Stimulated activated CD4-positive, alpha-beta T cell treated with anti-CD3 and anti-CD28 coated beads, TNF-alpha, amount 100 ng/mL, for 24 hours (primary cell): ENCODE measurements around the gene RAP1GAP2.
A peak's percentile ranks its signal among the peaks of the same experiment; 100 is the strongest.
"Not testable (repeated sequence)": the region's sequence is repeated elsewhere in the genome, so short reads cannot be mapped to it uniquely, and the experiment has no call there.

ENCODE experiments used
- DNase-seq, 3 experiments: peaks; one replicate each; pipeline ENCODE4 v3.0.0-alpha.2; 2020; ENCODE audit warnings: low read depth in 3 of 3

The RAP1GAP2 gene

GRCh38 chr17:2814481-2815341, 18.5 kb downstream of the RAP1GAP2 start:
- peak; percentile 72 to 84 (median 77) for DNase-seq

- no peak for DNase-seq
Measured at GRCh38 chr17:2815781-2816185, 19.5 kb downstream of the RAP1GAP2 start.

- DNase-seq: no peak
Measured at GRCh38 chr17:2816688-2817087, 20.4 kb downstream of the RAP1GAP2 start.

DNA sequence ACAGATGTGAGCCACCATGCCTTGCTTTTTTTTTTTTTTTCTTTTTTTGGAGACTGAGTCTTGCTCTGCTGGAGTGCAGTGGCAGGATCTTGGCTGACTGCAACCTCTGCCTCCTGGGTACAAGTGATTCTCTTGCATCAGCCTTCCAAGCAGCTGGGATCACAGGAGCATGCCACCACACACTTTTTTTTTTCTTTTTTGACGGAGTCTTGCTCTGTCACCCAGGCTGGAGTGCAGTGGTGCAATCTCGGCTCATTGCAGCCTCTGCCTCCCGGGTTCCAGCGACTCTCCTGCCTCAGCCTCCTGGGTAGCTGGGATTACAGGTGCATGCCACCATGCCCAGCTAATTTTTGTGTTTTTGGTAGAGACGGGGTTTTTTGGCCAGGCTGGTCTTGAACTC, 23.1 kb downstream of the RAP1GAP2 start:
- DNase-seq: not testable (repeated sequence)

DNA sequence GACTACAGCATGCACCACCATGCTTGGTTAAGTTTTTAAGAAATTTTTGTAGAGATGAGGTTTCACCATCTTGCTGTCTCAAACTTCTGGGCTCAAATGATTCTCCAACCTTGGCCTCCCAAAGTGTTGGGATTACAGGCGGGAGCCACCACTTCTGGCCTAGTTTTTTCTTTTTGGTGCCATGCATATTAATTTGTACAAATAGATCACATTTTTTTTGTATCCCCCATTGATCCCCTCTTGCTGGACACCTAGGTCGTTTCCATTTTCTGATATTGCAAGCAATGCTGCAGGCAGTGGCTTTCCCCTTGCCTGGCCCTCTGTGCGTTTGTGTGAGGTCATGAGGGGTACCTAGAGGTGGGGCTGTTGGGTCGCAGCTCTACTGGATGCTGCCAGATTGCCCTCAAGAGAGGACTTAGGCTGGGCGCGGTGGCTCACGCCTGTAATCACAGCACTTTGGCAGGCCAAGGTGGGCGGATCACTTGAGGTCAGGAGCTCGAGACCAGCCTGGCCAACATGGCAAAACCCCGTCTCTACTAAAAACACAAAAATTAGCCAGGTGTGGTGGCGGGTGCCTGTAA, 23.8 kb downstream of the RAP1GAP2 start:
- no peak for DNase-seq

- DNase-seq: no peak
Measured at GRCh38 chr17:2821868-2822267, 25.6 kb downstream of the RAP1GAP2 start.

DNA sequence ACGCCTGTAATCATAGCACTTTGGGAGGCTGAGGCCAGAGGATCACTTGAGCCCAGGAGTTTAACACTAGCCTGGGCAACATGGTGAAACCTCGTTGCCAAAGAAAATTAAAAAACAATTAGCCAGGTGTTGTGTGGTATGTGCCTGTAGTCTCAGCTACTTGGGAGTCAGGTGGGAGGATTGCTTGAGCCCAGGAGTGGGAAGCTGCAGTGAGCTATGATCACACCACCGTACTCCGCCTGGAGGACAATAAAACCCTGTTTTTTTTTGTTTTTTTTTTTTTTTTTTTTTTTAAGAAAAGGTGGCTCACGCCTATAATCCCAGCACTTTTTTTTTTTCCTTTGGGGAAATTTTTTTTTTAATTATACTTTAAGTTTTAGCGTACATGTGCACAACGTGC, 26.1 kb downstream of the RAP1GAP2 start:
- DNase-seq: no peak

- DNase-seq: no peak
Measured at GRCh38 chr17:2825253-2825970, 29.2 kb downstream of the RAP1GAP2 start.

GRCh38 chr17:2828397-2829038, 32.3 kb downstream of the RAP1GAP2 start:
- peak; percentile 60 to 78 (median 61) for DNase-seq

GRCh38 chr17:2830678-2831077, 34.4 kb downstream of the RAP1GAP2 start:
- DNase-seq: no peak

DNA sequence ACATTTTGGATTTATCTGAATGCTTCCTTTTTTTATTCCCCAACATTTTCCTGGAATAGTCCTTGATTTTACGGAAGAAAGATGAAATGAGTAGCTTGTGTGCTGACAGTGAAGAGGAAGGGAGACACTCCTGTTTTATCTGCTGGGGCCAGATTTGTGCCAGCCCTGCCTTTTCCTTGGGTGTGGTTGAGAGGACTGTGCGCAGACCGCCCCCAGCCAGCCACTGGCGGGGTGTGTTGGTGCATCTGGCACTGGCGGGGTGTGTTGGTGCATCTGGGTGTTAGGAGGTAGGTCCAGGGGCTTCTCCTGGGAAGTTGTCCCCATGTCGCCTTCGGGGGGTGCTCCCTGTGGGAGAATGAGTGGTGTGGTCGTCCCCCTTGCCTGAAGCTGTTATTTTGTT, 39.5 kb downstream of the RAP1GAP2 start:
- DNase-seq: no peak

GRCh38 chr17:2837147-2837561, 40.9 kb downstream of the RAP1GAP2 start:
- DNase-seq: peak; percentile 18 to 50 (median 22)

DNA sequence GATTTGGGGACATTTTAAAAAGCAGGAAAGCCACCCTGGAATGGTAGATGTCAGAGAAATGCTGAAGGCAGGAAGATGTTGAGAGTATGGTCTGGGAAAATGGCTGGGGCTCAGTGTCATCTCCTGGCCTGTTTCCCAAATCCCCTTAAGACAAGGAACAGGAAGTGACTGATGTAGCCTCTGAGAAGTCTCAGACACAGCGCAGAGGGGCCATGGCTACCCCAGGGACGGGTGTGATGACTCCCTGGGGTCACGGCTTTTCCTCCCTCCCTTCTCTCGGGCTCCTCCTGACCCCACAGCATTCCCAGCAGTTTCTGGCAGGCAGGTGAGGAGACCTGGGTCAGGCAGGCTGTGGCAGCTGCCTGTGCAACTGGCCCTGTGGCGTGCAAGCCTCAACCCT, 45.4 kb downstream of the RAP1GAP2 start:
- no peak for DNase-seq

GRCh38 chr17:2842464-2842863, 46.2 kb downstream of the RAP1GAP2 start:
- DNase-seq: no peak

DNA sequence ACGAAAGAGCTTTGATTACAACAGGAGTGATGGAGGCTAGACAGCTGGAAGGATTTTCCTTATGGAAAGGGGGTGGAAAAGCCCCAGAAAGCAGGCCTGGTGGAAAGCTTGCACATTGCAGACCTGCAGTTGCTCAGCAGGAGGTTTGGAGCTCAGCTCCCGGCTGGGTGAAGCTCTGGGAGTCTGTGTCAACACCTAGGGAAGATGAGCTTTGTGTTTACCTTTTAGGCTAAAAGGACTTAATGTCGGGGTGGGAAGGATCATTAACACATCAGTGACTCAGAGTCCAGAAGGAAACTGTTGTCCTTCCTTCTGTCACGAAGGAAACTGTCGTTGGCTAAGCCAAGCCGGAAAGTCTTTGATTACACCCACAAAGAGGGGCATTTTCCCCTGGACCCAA, 48.2 kb downstream of the RAP1GAP2 start:
- DNase-seq: no peak

GRCh38 chr17:2847381-2848333, 51.4 kb downstream of the RAP1GAP2 start:
- no peak for DNase-seq

DNA sequence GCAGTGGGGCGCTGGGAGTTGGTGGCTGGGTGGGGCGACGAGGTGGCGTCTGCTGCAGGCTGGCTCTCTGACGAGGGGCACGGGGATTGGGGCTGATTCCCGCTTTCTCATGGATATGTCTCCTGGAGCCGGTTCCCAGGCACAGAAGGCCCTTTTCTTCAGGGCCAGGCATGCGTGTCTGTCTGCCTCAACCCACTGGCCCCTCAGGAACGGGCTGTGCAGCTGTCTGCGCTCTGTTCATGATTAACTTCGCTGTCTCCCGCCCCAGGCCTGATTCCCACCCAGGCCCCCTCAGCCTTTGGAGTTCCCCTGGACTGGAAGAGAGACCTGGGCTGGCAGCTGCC, 53.1 kb downstream of the RAP1GAP2 start:
- no peak for DNase-seq

DNA sequence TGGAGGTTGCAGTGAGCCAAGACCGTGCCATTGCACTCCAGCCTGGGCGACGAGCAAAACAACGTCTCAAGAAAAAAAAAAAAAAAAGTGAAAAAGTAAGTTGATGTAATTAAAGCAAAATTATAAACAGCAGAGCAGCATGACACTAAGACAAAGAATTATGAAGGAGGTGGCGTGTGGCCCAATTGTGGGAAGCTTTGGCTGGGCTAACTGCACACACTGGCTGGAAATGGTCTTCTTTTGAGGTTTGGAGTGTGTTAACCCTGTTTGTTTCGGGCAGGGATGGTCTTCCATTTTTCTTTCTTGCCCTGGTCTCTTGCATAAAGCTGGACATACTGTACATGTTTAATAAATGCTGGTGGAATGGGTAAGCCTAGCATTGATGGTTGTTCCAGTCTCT, 54.8 kb downstream of the RAP1GAP2 start:
- DNase-seq: no peak

GRCh38 chr17:2851615-2852014, 55.4 kb downstream of the RAP1GAP2 start:
- no peak for DNase-seq

GRCh38 chr17:2852221-2852620, 56.0 kb downstream of the RAP1GAP2 start:
- DNase-seq: no peak

DNA sequence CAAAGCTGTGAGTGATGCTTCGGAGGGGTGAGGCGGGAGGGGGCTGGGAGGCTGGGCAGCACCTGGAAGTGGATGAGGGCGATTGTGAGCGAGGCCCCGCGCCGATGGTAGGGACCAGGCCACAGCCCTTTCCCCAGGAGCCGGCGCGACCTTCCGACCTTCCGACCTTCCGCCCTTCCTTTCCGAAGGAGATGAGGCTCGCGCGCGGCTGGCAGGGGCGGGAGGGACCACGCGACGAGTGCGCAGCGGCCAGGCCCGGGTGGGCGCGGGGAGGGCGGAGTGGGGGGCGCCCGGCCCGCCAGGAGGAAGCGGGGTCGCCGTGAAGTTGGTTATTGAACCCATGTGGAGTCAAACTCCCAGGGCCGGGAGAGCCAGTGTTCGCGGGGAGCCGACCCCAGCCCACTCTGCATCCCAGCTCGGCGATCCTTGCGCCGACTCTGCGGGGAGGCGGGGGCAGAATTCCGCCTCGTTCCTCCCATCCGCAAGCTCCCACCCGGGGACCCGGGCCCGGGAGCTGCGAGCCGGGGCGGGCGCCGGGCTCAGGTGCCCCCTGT, 56.6 kb downstream of the RAP1GAP2 start:
- no peak for DNase-seq
